IMR-90 (cell line): ENCODE results near the gene LAMA2. TPM values are rescaled to one million over a fixed set of nuclear protein-coding genes. Genes with fewer than 3 reads are reported as not detected.

ENCODE experiments used
- ATAC-seq: fragments of 200-7000 bp; cut with Tn5 transposase; 2 replicates; pipeline ENCODE4 v1.9.1; 2020; ENCODE audit warnings: low read depth, mild to moderate bottlenecking, moderate library complexity
- BruUV-seq: library from RNA; stranded (reverse); fragments of 400-500 nt; replicated peaks from 2 replicates; lab custom pipeline; 2021; lab: Mats Ljungman, UMichigan
- CTCF ChIA-PET: fragments of 300-600 bp; formaldehyde crosslinking; extraction: SDS; loops from one replicate; lab custom pipeline; 2021; ENCODE audit warnings: antibody characterized with exemption; lab: Yijun Ruan, JAX
- POLR2A ChIA-PET: fragments of 300-600 bp; sonication (Branson Sonifier 250); formaldehyde crosslinking; loops from one replicate; lab custom pipeline; 2022; ENCODE audit warnings: antibody characterized with exemption; ENCODE audit not compliant: unreplicated experiment; lab: Charles Lee
- DNase-seq: peaks from one replicate; pipeline ENCODE4 v3.0.0; 2013
- H2AFZ ChIP-seq: replicated peaks from 2 replicates; pipeline ENCODE3; 2013; ENCODE audit warnings: low read length, mild to moderate bottlenecking; ENCODE audit not compliant: poor library complexity
- H2AK5ac ChIP-seq: 2 replicates; pipeline ENCODE4 v1.6.1; 2013; ENCODE audit warnings: low read depth, low read length, inconsistent platforms
- H2AK9ac ChIP-seq: replicated peaks from 2 replicates; pipeline ENCODE3; 2013; ENCODE audit warnings: mild to moderate bottlenecking, low read depth, low read length, moderate library complexity; ENCODE audit not compliant: poor library complexity
- H2BK120ac ChIP-seq: 2 replicates; pipeline ENCODE4 v1.6.1; 2013; ENCODE audit warnings: low read depth, low read length, inconsistent platforms
- H2BK15ac ChIP-seq: 3 replicates; pipeline ENCODE4 v1.6.1; 2013; ENCODE audit warnings: low read depth, low read length, inconsistent platforms
- H2BK20ac ChIP-seq: 2 replicates; pipeline ENCODE4 v1.6.1; 2013; ENCODE audit warnings: low read depth, mild to moderate bottlenecking, inconsistent platforms, low read length, moderate library complexity
- H2BK5ac ChIP-seq: 2 replicates; pipeline ENCODE4 v1.6.1; 2013; ENCODE audit warnings: mild to moderate bottlenecking, low read depth, low read length, inconsistent platforms; ENCODE audit not compliant: poor library complexity, severe bottlenecking
- H3K14ac ChIP-seq: replicated peaks from 2 replicates; pipeline ENCODE4 v1.6.1; 2013; ENCODE audit warnings: low read depth, low read length, inconsistent platforms
- H3K18ac ChIP-seq: 2 replicates; pipeline ENCODE4 v1.6.1; 2013; ENCODE audit warnings: low read depth, low read length, control low read depth
- H3K23ac ChIP-seq: 2 replicates; pipeline ENCODE4 v1.6.1; 2013; ENCODE audit warnings: low read depth, low read length, inconsistent platforms
- H3K27ac ChIP-seq: 2 replicates; pipeline ENCODE4 v1.5.1; 2013; ENCODE audit warnings: mild to moderate bottlenecking, control low read depth, low read length; ENCODE audit not compliant: insufficient read depth
- H3K27me3 ChIP-seq: 2 replicates; pipeline ENCODE4 v1.6.1; 2013; ENCODE audit warnings: low read length; ENCODE audit not compliant: control insufficient read depth, insufficient read depth
- H3K36me3 ChIP-seq: 2 replicates; pipeline ENCODE4 v1.6.1; 2013; ENCODE audit warnings: low read length, mixed read lengths; ENCODE audit not compliant: control insufficient read depth, insufficient read depth
- H3K4ac ChIP-seq: 2 replicates; pipeline ENCODE4 v1.6.1; 2013; ENCODE audit warnings: low read depth, low read length, inconsistent platforms
- H3K4me1 ChIP-seq: 2 replicates; pipeline ENCODE4 v1.6.1; 2013; ENCODE audit warnings: low read length, mixed read lengths; ENCODE audit not compliant: control insufficient read depth, insufficient read depth
- H3K4me2 ChIP-seq: 2 replicates; pipeline ENCODE4 v1.6.1; 2013; ENCODE audit warnings: low read depth, mild to moderate bottlenecking, control low read depth, low read length, moderate library complexity
- H3K4me3 ChIP-seq: 2 replicates; pipeline ENCODE4 v1.5.1; 2013; ENCODE audit warnings: low read depth, mild to moderate bottlenecking, control low read depth, low read length, moderate library complexity; ENCODE audit not compliant: insufficient read depth
- H3K56ac ChIP-seq: 2 replicates; pipeline ENCODE4 v1.6.1; 2013; ENCODE audit warnings: low read length, inconsistent platforms; ENCODE audit not compliant: insufficient read depth; ENCODE audit errors: extremely low read depth
- H3K79me1 ChIP-seq, 2 experiments: 2 replicates each; pipeline ENCODE4 v1.6.1; 2013; ENCODE audit warnings: low read length in 2 of 2, inconsistent platforms in 1 of 2, low read depth in 1 of 2
- H3K9ac ChIP-seq: 2 replicates; pipeline ENCODE4 v1.6.1; 2013; ENCODE audit warnings: low read depth, low read length, control low read depth
- H3K9me1 ChIP-seq: 2 replicates; pipeline ENCODE4 v1.6.1; 2013; ENCODE audit warnings: low read length, inconsistent platforms; ENCODE audit not compliant: insufficient read depth
- H3K9me3 ChIP-seq: 2 replicates; pipeline ENCODE4 v1.6.1; 2013; ENCODE audit warnings: low read length; ENCODE audit not compliant: control insufficient read depth, insufficient read depth
- H4K20me1 ChIP-seq: 2 replicates; pipeline ENCODE4 v1.6.1; 2013; ENCODE audit warnings: low read length, inconsistent platforms; ENCODE audit not compliant: insufficient read depth
- H4K5ac ChIP-seq: 2 replicates; pipeline ENCODE4 v1.6.1; 2013; ENCODE audit warnings: mild to moderate bottlenecking, low read depth, low read length, control low read depth
- H4K8ac ChIP-seq, 2 experiments: 2 replicates each; pipeline ENCODE4 v1.6.1; 2013; ENCODE audit warnings: low read depth in 2 of 2, low read length in 2 of 2, control low read depth in 1 of 2, inconsistent platforms in 1 of 2
- H4K91ac ChIP-seq: 2 replicates; pipeline ENCODE4 v1.6.1; 2013; ENCODE audit warnings: low read depth, low read length, inconsistent platforms; ENCODE audit not compliant: insufficient read depth
- BHLHE40 ChIP-seq: fragments of 150-350 bp; IDR thresholded peaks from 2 replicates; pipeline ENCODE4 v1.6.1; 2016; ENCODE audit warnings: mild to moderate bottlenecking, low read depth, low read length
- CEBPB ChIP-seq: IDR thresholded peaks from 2 replicates; pipeline ENCODE4 v1.6.1; 2012; ENCODE audit warnings: low read depth, low read length, improper control_type of control experiment
- CHD1 ChIP-seq: IDR thresholded peaks from 2 replicates; pipeline ENCODE4 v1.6.1; 2012; ENCODE audit warnings: low read depth, low read length, improper control_type of control experiment
- CTCF ChIP-seq: conservative IDR thresholded peaks from 2 replicates; pipeline ENCODE4 v1.5.1; 2012; ENCODE audit warnings: mild to moderate bottlenecking, low read depth, low read length, improper control_type of control experiment
- ELK1 ChIP-seq: fragments of 150-350 bp; IDR thresholded peaks from 2 replicates; pipeline ENCODE4 v1.6.1; 2016; ENCODE audit warnings: low read depth, mild to moderate bottlenecking, low read length, moderate library complexity, borderline replicate concordance
- FOS ChIP-seq: fragments of 150-350 bp; IDR thresholded peaks from 2 replicates; pipeline ENCODE4 v1.6.1; 2016; ENCODE audit warnings: low read depth, low read length
- MAFK ChIP-seq: IDR thresholded peaks from 2 replicates; pipeline ENCODE4 v1.6.1; 2012; ENCODE audit warnings: low read depth, low read length, improper control_type of control experiment
- MAZ ChIP-seq: IDR thresholded peaks from 2 replicates; pipeline ENCODE4 v1.6.1; 2012; ENCODE audit warnings: low read depth, mild to moderate bottlenecking, low read length, improper control_type of control experiment, moderate library complexity, borderline replicate concordance
- MXI1 ChIP-seq: IDR thresholded peaks from 2 replicates; pipeline ENCODE4 v1.6.1; 2012; ENCODE audit warnings: low read depth, mild to moderate bottlenecking, low read length, moderate library complexity, borderline replicate concordance
- NFE2L2 ChIP-seq: fragments of 150-350 bp; IDR thresholded peaks from 2 replicates; pipeline ENCODE4 v1.6.1; 2016; ENCODE audit warnings: low read depth, mild to moderate bottlenecking, low read length
- POLR2A ChIP-seq: IDR thresholded peaks from 2 replicates; pipeline ENCODE4 v1.6.1; 2012; ENCODE audit warnings: mild to moderate bottlenecking, low read depth, low read length
- RAD21 ChIP-seq: IDR thresholded peaks from 2 replicates; pipeline ENCODE4 v1.6.1; 2012; ENCODE audit warnings: low read length, improper control_type of control experiment
- RCOR1 ChIP-seq: IDR thresholded peaks from 2 replicates; pipeline ENCODE4 v1.6.1; 2012; ENCODE audit warnings: mild to moderate bottlenecking, low read length, improper control_type of control experiment; ENCODE audit not compliant: insufficient replicate concordance
- RFX5 ChIP-seq: IDR thresholded peaks from 2 replicates; pipeline ENCODE4 v1.8.0; 2012; ENCODE audit warnings: low read depth, mild to moderate bottlenecking, low read length, moderate library complexity
- SMC3 ChIP-seq: fragments of 150-350 bp; IDR thresholded peaks from 2 replicates; pipeline ENCODE4 v1.6.1; 2016; ENCODE audit warnings: low read depth, mild to moderate bottlenecking, antibody characterized with exemption, low read length, moderate library complexity
- USF2 ChIP-seq: fragments of 150-350 bp; IDR thresholded peaks from 2 replicates; pipeline ENCODE4 v1.6.1; 2017; ENCODE audit warnings: mild to moderate bottlenecking, antibody characterized with exemption, low read length, low read depth
- dilution Hi-C: fragments of 300-500 bp; cut with HindIII; formaldehyde crosslinking; loops from one replicate; pipeline ENCODE4 v1.14.3; 2018; ENCODE audit warnings: low sequenced_read_pairs; ENCODE audit not compliant: unreplicated experiment
- in situ Hi-C: fragments of 300-500 bp; cut with MboI; formaldehyde crosslinking; loops from 3 replicates; pipeline ENCODE4 v1.14.3; 2019; ENCODE audit warnings: low sequenced_read_pairs, inconsistent platforms, mixed read lengths
- intact Hi-C: fragments of 100-400 bp; cut with micrococcal nuclease; formaldehyde crosslinking; loops from 2 replicates; pipeline ENCODE4 v1.10.0; 2022
- polyA plus RNA-seq, 3 experiments: library from polyadenylated mRNA; depleted of rRNA; stranded (reverse); fragments of >200 nt; gene quantifications; 2 replicates each; pipeline ENCODE4 v1.2.3, GENCODE V29; 2012; ENCODE audit warnings: low replicate concordance in 1 of 3
- total RNA-seq: library from RNA; depleted of rRNA; stranded (reverse); fragments of >200 nt; gene quantifications from 2 replicates; pipeline ENCODE4 v1.2.3, GENCODE V29; 2012

Gene LAMA2
- total and polyA plus RNA-seq, 2 of the 4 experiments (the other 2 are of a cell fraction) = 9.9 to 13.3 TPM

GRCh38 chr6:129112591-129112990 is 229.7 kb downstream of the LAMA2 start:
- Histone ChIP-seq H3K9me1 (no peaks in the 10 kb centered on the region), H2AK5ac (no peak overlapping the region), H2AFZ (no peak overlapping the region), H3K27ac (no peak overlapping the region), H3K4me3 (no peak overlapping the region), H2AK9ac (no peak overlapping the region), H3K4me2 (no peak overlapping the region), H3K4ac (no peak overlapping the region), H2BK5ac (no peak overlapping the region), H3K9ac (no peak overlapping the region), H3K36me3 (no peaks in the 10 kb centered on the region), H3K14ac (no peak overlapping the region), H3K18ac (no peak overlapping the region), H4K5ac (no peak overlapping the region), H3K79me1 (no peaks in the 10 kb centered on the region), H4K8ac (no peak overlapping the region), H4K20me1 (no peaks in the 10 kb centered on the region), H3K4me1 (no peaks in the 10 kb centered on the region), H2BK120ac (no peak overlapping the region), H4K91ac (no peak overlapping the region), H3K23ac (no peak overlapping the region), H3K56ac (no peak overlapping the region), H3K27me3 (no peaks in the 10 kb centered on the region), H3K9me3 (no peaks in the 10 kb centered on the region), H2BK15ac (no peak overlapping the region), H2BK20ac (no peak overlapping the region)
- no peak for TF ChIP-seq MAFK
- no peak for TF ChIP-seq ELK1
- TF ChIP-seq SMC3 = no peak
- TF ChIP-seq NFE2L2 = no peak
- no peak for TF ChIP-seq FOS
- no peak for TF ChIP-seq MXI1
- TF ChIP-seq MAZ = no peak
- no peak for TF ChIP-seq RFX5
- TF ChIP-seq RCOR1 = no peak
- no peak for TF ChIP-seq CHD1
- TF ChIP-seq RAD21 = no peak
- no peak for TF ChIP-seq POLR2A
- TF ChIP-seq USF2 = no peak
- TF ChIP-seq BHLHE40 = no peak
- TF ChIP-seq CEBPB = no peak
- TF ChIP-seq CTCF = no peak
- CTCF ChIA-PET = no interaction called here
- in situ Hi-C loops (no loop called here), intact Hi-C loops (no loop called here), dilution Hi-C loops (no loop called here)
- POLR2A ChIA-PET = no interaction called here
- no peak for ATAC-seq
- DNase-seq = no peak
- no TSS peak for BruUV-seq
